Activated T-helper 2 cell treated with anti-CD3 and anti-CD28 coated beads, Interferon-gamma antibody, Interleukin-2, Interleukin-4, amounts not matched to agents 10 μg/mL and 5 μg/mL and 100 μg/mL, durations not matched to agents 14 hours and 24 hours and 36 hours (primary cell): ENCODE measurements around the gene SLC15A2. TPM values are rescaled to one million over a fixed set of nuclear protein-coding genes. Genes with fewer than 3 reads are reported as not detected.

Experiments used
- DNase-seq: peaks from one replicate; pipeline ENCODE4 v3.0.0; 2021; ENCODE audit warnings: low spot score
- H3K27ac Mint-ChIP-seq: one replicate; pipeline ENCODE4 v1.8.0; 2021; ENCODE audit warnings: mixed read lengths
- H3K27me3 Mint-ChIP-seq: one replicate; pipeline ENCODE4 v1.8.0; 2021; ENCODE audit warnings: low read depth, mixed read lengths
- H3K36me3 Mint-ChIP-seq: one replicate; pipeline ENCODE4 v1.8.0; 2021; ENCODE audit warnings: low read depth, mixed read lengths
- H3K4me1 Mint-ChIP-seq: one replicate; pipeline ENCODE4 v1.8.0; 2021; ENCODE audit warnings: low read depth, mixed read lengths
- H3K4me3 Mint-ChIP-seq: one replicate; pipeline ENCODE4 v1.8.0; 2021; ENCODE audit warnings: low read depth, mild to moderate bottlenecking, moderate library complexity, mixed read lengths
- H3K9me3 Mint-ChIP-seq: one replicate; pipeline ENCODE4 v1.8.0; 2021; ENCODE audit warnings: mixed read lengths
- intact Hi-C: fragments of 100-400 bp; cut with micrococcal nuclease; formaldehyde crosslinking; loops from one replicate; pipeline ENCODE4 v1.15.1; 2023
- total RNA-seq: library from RNA; stranded (reverse); gene quantifications from 2 replicates; pipeline ENCODE4 v1.2.3, GENCODE V29; 2022

SLC15A2 gene
- total RNA-seq, 1 donor from 2014 or later = 3.5 TPM

DNA sequence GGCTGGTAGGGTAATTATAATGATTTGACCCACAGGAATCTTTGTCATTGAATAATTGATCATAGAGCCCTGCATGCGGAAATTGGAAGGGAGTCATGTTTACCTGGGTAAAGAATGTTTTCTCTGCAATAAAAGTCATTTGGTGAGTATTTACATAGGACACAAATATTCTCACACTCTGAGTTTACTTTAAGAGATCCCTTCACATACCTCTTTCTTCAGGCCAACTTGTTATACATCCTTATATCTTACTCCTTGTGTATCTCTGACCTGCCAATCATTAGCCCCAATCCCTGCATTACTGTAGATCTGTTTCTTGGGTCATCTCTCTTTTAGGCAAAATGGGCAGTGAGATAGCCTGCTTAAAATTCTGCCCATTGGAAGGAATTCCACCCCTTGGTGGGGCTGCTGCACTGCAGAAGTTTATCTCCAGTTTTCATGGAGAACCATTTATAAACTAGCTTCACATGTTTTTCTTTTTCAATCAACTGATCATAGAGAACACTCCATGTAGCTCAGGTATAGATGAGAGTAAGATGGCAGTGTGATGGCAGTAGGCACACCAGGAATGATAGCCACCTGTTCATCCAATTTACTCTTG lies 81.6 kb downstream of the SLC15A2 start:
- intact Hi-C loops = no loop called here
- H3K4me3 Mint-ChIP-seq = no peak overlapping the region
- H3K4me1 Mint-ChIP-seq = peaks cover 16% of the 10 kb centered on the region
- no peak overlapping the region for H3K27ac Mint-ChIP-seq
- peaks cover 26% of the 10 kb centered on the region for H3K9me3 Mint-ChIP-seq
- no peak for DNase-seq
- peaks cover 45% of the 10 kb centered on the region for H3K36me3 Mint-ChIP-seq
- H3K27me3 Mint-ChIP-seq = no peaks in the 10 kb centered on the region

DNA sequence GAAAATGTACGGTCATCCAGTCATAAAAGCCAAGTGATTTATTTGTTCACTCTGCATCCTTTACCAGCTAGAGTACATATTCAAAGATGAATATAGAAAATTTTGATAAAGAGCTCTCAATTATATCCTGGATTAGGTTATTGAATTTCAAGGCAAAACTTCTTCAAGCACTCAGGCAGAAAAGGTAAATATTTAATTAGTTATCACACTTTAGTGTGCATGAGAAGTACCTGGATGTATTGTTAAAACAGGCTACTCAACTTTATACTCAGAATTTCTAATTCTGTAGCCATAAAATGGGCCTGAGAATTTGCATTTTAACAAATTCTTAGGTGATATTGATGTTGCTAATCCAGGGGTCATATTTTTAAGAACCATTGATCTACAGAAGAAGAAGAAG lies 82.5 kb downstream of the SLC15A2 start:
- no peak overlapping the region for H3K4me3 Mint-ChIP-seq
- H3K9me3 Mint-ChIP-seq = peaks cover 31% of the 10 kb centered on the region
- DNase-seq = no peak
- peaks cover 42% of the 10 kb centered on the region for H3K36me3 Mint-ChIP-seq
- no peak overlapping the region for H3K27ac Mint-ChIP-seq
- intact Hi-C loops = no loop called here
- no peaks in the 10 kb centered on the region for H3K27me3 Mint-ChIP-seq
- peaks cover 22% of the 10 kb centered on the region for H3K4me1 Mint-ChIP-seq

DNA sequence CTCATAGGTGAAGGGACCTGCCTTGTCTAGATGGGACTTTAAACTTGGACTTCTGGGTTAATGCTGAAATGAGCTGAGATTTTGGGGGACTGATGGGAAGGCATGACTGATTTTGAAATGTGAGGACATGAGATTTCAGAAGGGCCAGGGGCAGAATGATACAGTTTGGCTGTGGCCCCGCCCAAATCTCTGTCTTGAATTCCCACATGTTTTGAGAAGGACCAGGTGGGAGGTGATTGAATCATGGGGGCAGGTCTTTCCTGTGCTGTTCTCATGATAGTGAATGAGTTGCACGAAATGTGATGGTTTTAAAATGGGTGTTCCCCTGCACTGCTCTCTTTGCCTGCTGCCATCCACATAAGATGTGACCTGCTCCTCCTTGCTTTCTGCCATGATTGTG lies 85.0 kb downstream of the SLC15A2 start:
- Mint-ChIP-seq H3K4me3 (no peak overlapping the region), H3K27me3 (no peaks in the 10 kb centered on the region), H3K36me3 (peaks cover 53% of the 10 kb centered on the region), H3K4me1 (peaks cover 23% of the 10 kb centered on the region), H3K9me3 (peaks cover 39% of the 10 kb centered on the region), H3K27ac (no peak overlapping the region)
- intact Hi-C loops = no loop called here
- no peak for DNase-seq

DNA sequence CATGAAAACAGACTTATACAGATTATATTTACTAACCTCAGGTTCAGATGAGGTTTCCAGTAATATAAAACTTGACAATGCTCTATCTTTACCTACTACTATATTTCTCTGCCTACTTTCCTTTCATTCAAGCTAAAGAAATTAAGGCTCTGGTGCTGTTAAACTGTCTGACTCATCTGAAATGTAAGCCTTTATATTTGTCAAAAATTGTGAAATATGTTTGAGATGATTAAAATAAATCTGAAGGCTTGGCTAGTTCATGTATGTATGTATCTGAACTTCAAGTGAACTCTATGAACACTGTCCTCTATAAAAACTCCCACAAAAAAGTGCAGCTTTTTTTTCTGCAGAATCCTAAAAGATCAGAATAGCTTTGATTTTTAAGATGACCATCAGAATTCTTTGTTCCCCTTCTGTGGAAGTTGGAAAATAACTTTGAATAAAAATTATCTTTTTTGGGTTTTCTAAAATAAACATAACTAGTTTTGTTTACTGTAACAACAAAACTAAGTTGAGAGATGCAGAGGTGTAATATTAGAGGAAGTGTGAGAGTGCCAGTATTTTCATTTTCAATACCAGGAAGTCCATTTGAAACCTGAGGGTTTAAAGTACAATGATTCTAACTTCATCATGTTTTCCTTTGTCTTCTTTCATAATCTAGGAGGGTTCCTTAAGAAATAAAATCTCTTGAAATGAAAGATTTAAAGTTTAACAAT lies 85.7 kb downstream of the SLC15A2 start:
- no peak overlapping the region for H3K27ac Mint-ChIP-seq
- H3K4me3 Mint-ChIP-seq = no peak overlapping the region
- H3K27me3 Mint-ChIP-seq = no peaks in the 10 kb centered on the region
- DNase-seq = no peak
- intact Hi-C loops = loop anchor here (5.0 kb wide), 1 partner anchor 277 kb away; no protein-coding TSS in a partner anchor
- H3K36me3 Mint-ChIP-seq = peaks cover 54% of the 10 kb centered on the region
- peaks cover 39% of the 10 kb centered on the region for H3K9me3 Mint-ChIP-seq
- H3K4me1 Mint-ChIP-seq = peaks cover 23% of the 10 kb centered on the region

DNA sequence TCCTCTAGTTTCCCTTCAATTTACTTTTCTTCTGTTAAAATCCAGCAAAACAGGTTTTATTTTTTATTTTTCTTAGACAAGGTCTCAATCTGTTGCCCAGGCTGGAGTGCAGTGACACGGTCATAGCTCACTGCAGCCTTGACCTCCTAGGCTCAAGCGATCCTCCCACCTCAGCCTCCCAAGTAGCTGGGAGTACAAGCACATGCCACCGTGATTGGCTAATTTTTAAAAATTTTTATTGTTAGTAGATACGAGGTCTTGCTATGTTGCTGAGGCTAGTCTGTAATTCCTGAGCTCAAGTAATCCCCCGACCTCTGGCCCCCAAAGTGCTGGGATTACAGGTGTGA lies 86.2 kb downstream of the SLC15A2 start:
- intact Hi-C loops = loop anchor here (5.0 kb wide), 1 partner anchor 277 kb away; no protein-coding TSS in a partner anchor

DNA sequence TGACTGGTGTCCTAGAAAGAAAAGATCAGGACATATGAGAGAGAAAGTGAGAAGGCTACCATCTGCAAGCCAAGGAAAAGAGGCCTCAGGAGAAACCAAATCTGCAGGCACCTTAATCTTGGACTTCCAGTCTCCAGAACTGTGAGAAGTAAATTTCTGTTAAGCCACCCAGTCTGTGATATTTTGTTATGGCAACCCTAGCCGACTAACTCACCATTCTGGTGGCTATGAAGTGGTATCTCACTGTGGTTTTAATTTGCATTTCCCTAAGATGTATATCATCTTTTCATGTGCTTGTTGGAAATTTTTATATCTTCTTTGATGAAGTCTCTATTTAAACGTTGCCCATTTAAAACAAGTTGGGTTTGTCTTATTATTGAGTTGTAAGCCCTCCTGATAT lies 87.3 kb downstream of the SLC15A2 start:
- Mint-ChIP-seq H3K27ac (no peak overlapping the region), H3K4me3 (no peak overlapping the region), H3K36me3 (peaks cover 55% of the 10 kb centered on the region), H3K27me3 (no peaks in the 10 kb centered on the region), H3K9me3 (peaks cover 42% of the 10 kb centered on the region), H3K4me1 (peaks cover 23% of the 10 kb centered on the region)
- DNase-seq = no peak
- intact Hi-C loops = loop anchor here (1.0 to 5.0 kb wide), 2 partner anchors 18 to 276 kb away; no protein-coding TSS in a partner anchor

More for the DNA sequence above, 86.2 kb downstream of the SLC15A2 start:
- Mint-ChIP-seq H3K27me3 (no peaks in the 10 kb centered on the region), H3K36me3 (peaks cover 55% of the 10 kb centered on the region), H3K27ac (no peak overlapping the region), H3K9me3 (peaks cover 40% of the 10 kb centered on the region), H3K4me1 (peaks cover 23% of the 10 kb centered on the region), H3K4me3 (no peak overlapping the region)
- no peak for DNase-seq

DNA sequence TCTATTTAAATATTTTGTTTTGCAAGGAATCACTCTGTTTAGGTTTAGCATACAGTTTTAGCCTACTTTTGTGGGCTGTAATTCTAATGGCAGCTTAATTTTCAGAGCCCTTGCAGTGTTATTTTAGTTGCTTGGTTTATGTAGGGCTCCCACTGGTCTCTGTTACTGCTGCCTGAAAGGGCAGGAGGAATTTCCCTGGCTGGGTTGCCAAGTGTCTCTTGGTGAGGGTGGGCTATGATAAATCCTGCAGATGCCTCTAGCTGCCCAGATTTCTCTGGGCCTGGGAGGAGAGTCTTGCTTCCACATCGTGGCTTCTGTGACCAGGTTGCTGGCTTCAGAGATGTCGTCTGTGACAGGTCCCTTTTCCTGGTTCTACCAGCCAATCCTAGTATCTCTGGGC lies 91.6 kb downstream of the SLC15A2 start:
- Mint-ChIP-seq H3K9me3 (peaks cover 35% of the 10 kb centered on the region), H3K36me3 (peaks cover 34% of the 10 kb centered on the region), H3K4me1 (peaks cover 28% of the 10 kb centered on the region), H3K27me3 (no peaks in the 10 kb centered on the region), H3K27ac (no peak overlapping the region), H3K4me3 (no peak overlapping the region)
- no peak for DNase-seq
- intact Hi-C loops = no loop called here

DNA sequence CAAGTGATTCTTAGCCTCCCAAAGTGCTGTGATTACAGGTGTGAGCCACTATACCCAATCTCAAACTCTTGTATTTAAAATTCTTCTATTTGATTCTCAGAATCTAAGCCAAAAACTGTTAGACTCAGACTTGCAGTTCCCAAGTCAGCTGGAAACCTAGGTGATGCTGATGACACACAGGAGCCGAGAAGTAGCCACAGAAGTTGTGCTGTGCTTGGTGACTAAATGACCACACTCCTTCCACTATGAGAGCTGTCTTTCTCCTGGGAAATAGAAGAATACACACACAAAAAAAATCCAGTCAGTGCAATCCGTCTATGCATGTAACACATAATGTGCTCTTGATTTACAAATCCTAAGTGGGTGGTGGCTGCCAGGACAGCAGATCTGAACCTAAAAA lies 93.9 kb downstream of the SLC15A2 start:
- intact Hi-C loops = no loop called here
- Mint-ChIP-seq H3K4me1 (peaks cover 19% of the 10 kb centered on the region), H3K9me3 (peaks cover 24% of the 10 kb centered on the region), H3K27me3 (no peaks in the 10 kb centered on the region), H3K27ac (peak overlapping the region; percentile 60), H3K36me3 (peaks cover 29% of the 10 kb centered on the region), H3K4me3 (no peak overlapping the region)
- no peak for DNase-seq

DNA sequence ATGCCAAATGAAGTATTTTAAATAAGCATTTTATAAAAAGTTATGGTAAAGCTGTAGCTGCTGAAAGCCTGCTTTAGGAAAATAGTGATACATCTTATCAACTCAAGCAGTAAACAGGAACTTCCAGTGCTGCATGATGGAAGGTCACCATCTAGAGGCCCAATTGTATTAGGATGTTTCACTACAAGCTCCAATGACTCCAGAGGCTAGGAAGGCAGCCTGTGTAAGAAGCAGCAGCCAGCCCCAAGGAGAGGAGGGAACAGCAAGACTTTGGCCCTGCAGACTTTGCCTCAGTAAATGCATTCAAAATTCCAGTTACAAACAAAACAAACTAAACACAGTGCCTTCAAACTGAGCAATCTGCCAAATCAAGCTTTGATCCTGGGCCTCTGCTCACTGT lies 95.7 kb downstream of the SLC15A2 start:
- intact Hi-C loops = no loop called here
- no peak for DNase-seq
- Mint-ChIP-seq H3K36me3 (peaks cover 11% of the 10 kb centered on the region), H3K9me3 (peaks cover 6% of the 10 kb centered on the region), H3K4me3 (no peak overlapping the region), H3K27ac (no peak overlapping the region), H3K4me1 (peaks cover 19% of the 10 kb centered on the region), H3K27me3 (no peaks in the 10 kb centered on the region)

DNA sequence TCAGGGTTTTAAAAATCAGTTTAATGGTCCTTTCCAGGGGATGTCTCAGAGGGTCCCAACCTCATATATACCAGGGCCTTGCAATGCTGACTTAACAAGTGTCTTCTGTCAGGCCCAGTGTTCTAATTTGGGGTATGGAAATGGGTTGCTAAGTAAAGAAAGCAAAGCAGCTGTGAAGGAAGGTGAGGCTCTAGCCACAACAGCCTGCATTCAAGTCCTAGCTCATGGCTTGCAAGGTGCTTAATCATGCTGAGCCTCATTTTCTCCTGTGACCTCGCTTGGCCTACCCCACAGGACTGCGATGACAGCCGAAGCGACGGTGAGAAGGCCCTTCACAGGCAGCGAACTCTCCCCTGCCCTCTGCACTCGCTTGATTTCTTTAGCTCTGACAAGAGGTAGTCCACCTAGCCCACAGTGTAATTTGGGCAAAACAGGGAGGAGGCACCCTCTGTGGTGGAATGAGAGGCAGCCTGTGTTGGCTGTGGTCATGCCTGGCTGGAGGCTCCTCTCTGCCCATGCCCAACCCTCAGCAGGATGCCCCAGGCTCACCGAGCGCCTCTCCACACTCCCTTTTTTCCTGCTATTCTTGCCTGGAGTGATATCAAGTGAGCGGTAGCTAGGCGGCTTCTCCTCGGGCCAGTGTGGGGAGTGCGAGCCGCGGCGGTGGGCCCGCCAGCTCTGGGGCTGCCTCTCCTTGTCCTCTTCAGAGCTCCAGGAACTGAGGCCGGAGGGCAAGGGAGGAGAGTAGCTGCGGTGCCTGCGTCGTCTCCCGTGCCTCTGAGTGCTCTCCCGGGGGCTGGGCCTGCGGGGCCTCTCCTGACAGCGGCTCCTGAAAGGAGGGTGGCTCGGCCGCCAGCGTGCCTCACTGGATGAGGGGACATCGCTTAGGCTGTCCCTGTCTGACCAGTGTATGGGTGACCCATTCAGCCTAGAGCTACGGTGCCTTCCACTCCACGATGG lies 98.7 kb downstream of the SLC15A2 start:
- H3K36me3 Mint-ChIP-seq = no peaks in the 10 kb centered on the region
- H3K4me1 Mint-ChIP-seq = peaks cover 39% of the 10 kb centered on the region
- H3K27me3 Mint-ChIP-seq = no peaks in the 10 kb centered on the region
- no peak for DNase-seq
- H3K27ac Mint-ChIP-seq = no peak overlapping the region
- H3K4me3 Mint-ChIP-seq = no peak overlapping the region
- no peaks in the 10 kb centered on the region for H3K9me3 Mint-ChIP-seq
- intact Hi-C loops = no loop called here
